CD14-positive monocyte (primary cell): Measurements from ENCODE around the gene APBA2. TPM values are rescaled to one million over a fixed set of nuclear protein-coding genes. Genes with fewer than 3 reads are reported as not detected.
A peak's percentile ranks its signal among the peaks of the same experiment; 100 is the strongest.

Experiments
- DNase-seq, 3 donors: peaks; one replicate each; pipeline ENCODE4 v3.0.0-alpha.2; 2011 to 2022
- H2AFZ ChIP-seq: 2 replicates; pipeline ENCODE4 v1.6.0; 2012; ENCODE audit warnings: mild to moderate bottlenecking, low read depth, low read length, inconsistent platforms; ENCODE audit not compliant: insufficient read depth, poor library complexity, severe bottlenecking
- H3K27ac ChIP-seq, 2 donors: 1 replicate in 1 of 2; 2 replicates in 1 of 2; pipeline ENCODE4 v1.5.1; 2012 to 2013; ENCODE audit warnings: low read length in 2 of 2, control low read depth in 1 of 2, inconsistent platforms in 1 of 2, low read depth in 1 of 2, mild to moderate bottlenecking in 1 of 2
- H3K27me3 ChIP-seq, 2 donors: one replicate each; pipeline versions ENCODE4 v1.6.0 to v1.6.1; 2011 to 2013; ENCODE audit warnings: low read length in 2 of 2; ENCODE audit not compliant: control insufficient read depth in 2 of 2, insufficient read depth in 2 of 2
- H3K36me3 ChIP-seq, 2 donors: replicated peaks in 1 of 2; 1 replicate in 1 of 2; 2 replicates in 1 of 2; pipeline versions ENCODE4 v1.5.1 to v1.6.1; 2012 to 2013; ENCODE audit warnings: low read length in 2 of 2, control low read depth in 1 of 2, inconsistent platforms in 1 of 2, mild to moderate bottlenecking in 1 of 2; ENCODE audit not compliant: insufficient read depth in 2 of 2, control insufficient read depth in 1 of 2
- H3K4me1 ChIP-seq, 2 donors: 1 replicate in 1 of 2; 2 replicates in 1 of 2; pipeline versions ENCODE4 v1.5.1 to v1.6.1; 2012 to 2013; ENCODE audit warnings: low read length in 2 of 2, control low read depth in 1 of 2, inconsistent platforms in 1 of 2, mild to moderate bottlenecking in 1 of 2, moderate library complexity in 1 of 2; ENCODE audit not compliant: insufficient read depth in 2 of 2, control insufficient read depth in 1 of 2
- H3K4me2 ChIP-seq: replicated peaks from 2 replicates; pipeline ENCODE3; 2012; ENCODE audit warnings: low read length, moderate library complexity, mild to moderate bottlenecking; ENCODE audit not compliant: poor library complexity, severe bottlenecking; ENCODE audit errors: extremely low read depth
- H3K4me3 ChIP-seq, 3 experiments: fragments of 200-600 bp in 1 of 3; sonication (generic) in 1 of 3; replicated peaks in 1 of 3; 1 replicate in 2 of 3; 2 replicates in 1 of 3; pipeline ENCODE4 v1.5.1; 2011 to 2013; ENCODE audit warnings: low read length in 3 of 3, mild to moderate bottlenecking in 3 of 3, control low read depth in 2 of 3, low read depth in 2 of 3, inconsistent platforms in 1 of 3, moderate library complexity in 1 of 3
- H3K79me2 ChIP-seq: 2 replicates; pipeline ENCODE4 v1.6.0; 2012; ENCODE audit warnings: mild to moderate bottlenecking, control low read depth, inconsistent platforms, low read length, moderate library complexity; ENCODE audit not compliant: insufficient read depth
- H3K9ac ChIP-seq: 2 replicates; pipeline ENCODE4 v1.6.0; 2017; ENCODE audit warnings: low read length, mild to moderate bottlenecking; ENCODE audit not compliant: insufficient read depth, poor library complexity, severe bottlenecking
- H3K9me3 ChIP-seq, 2 donors: replicated peaks in 1 of 2; 1 replicate in 1 of 2; 2 replicates in 1 of 2; pipeline versions ENCODE4 v1.5.1 to v1.6.1; 2012 to 2013; ENCODE audit warnings: low read length in 2 of 2, control low read depth in 1 of 2; ENCODE audit not compliant: control insufficient read depth in 1 of 2, insufficient read depth in 1 of 2
- H4K20me1 ChIP-seq: 2 replicates; pipeline ENCODE4 v1.6.0; 2012; ENCODE audit warnings: mild to moderate bottlenecking, low read length, control low read depth, moderate library complexity; ENCODE audit not compliant: insufficient read depth
- H3K27ac Mint-ChIP-seq, 7 donors: one replicate each; pipeline ENCODE4 v1.8.0; 2020; ENCODE audit warnings: mild to moderate bottlenecking in 7 of 7, mixed read lengths in 7 of 7, moderate library complexity in 6 of 7, inconsistent platforms in 2 of 7
- H3K27me3 Mint-ChIP-seq, 3 donors: one replicate each; pipeline ENCODE4 v1.8.0; 2021 to 2022; ENCODE audit warnings: low read depth in 3 of 3, mild to moderate bottlenecking in 3 of 3, mixed read lengths in 3 of 3, moderate library complexity in 3 of 3, inconsistent platforms in 1 of 3
- H3K36me3 Mint-ChIP-seq, 2 donors: one replicate each; pipeline ENCODE4 v1.8.0; 2020; ENCODE audit warnings: mixed read lengths in 2 of 2, inconsistent platforms in 1 of 2, mild to moderate bottlenecking in 1 of 2
- H3K4me1 Mint-ChIP-seq: one replicate; pipeline ENCODE4 v1.8.0; 2020; ENCODE audit warnings: mild to moderate bottlenecking, mixed read lengths
- H3K4me3 Mint-ChIP-seq, 2 donors: one replicate each; pipeline ENCODE4 v1.8.0; 2020; ENCODE audit warnings: mild to moderate bottlenecking in 2 of 2, mixed read lengths in 2 of 2, moderate library complexity in 1 of 2
- H3K9me3 Mint-ChIP-seq, 7 donors: one replicate each; pipeline ENCODE4 v1.8.0; 2020 to 2022; ENCODE audit warnings: mixed read lengths in 7 of 7, mild to moderate bottlenecking in 6 of 7, moderate library complexity in 6 of 7, inconsistent platforms in 2 of 7
- WGBS: methylation state at CpG from one replicate; pipeline ENCODE4 v1.1.5; 2013; ENCODE audit warnings: missing lambda C conversion rate; ENCODE audit not compliant: insufficient coverage; 5-methylcytosine and 5-hydroxymethylcytosine counted together
- intact Hi-C, 2 donors: fragments of 100-400 bp; cut with micrococcal nuclease; formaldehyde crosslinking; loops; one replicate each; pipeline versions ENCODE4 v1.15.0 to v1.15.1; 2023
- polyA plus RNA-seq, 3 donors: library from polyadenylated mRNA; depleted of rRNA in 1 of 3; unstranded in 2 of 3; stranded (reverse) in 1 of 3; fragments of 300-500 nt in 2 of 3; fragments of >200 nt in 1 of 3; fragmentation: Illumina TruSeq in 2 of 3; gene quantifications; 1 replicate in 2 of 3; 2 replicates in 1 of 3; pipeline ENCODE4 v1.2.3, GENCODE V29; 2012 to 2021
- TF ChIP-seq, protein P1 (sequence below): fragments of 200-600 bp; IDR thresholded peaks from one replicate; pipeline ENCODE4 v1.8.0; 2022; ENCODE audit warnings: antibody characterized with exemption, mild to moderate bottlenecking

Gene APBA2
- polyA plus RNA-seq, 3 donors: 0.30 TPM; not detected in 2

DNA sequence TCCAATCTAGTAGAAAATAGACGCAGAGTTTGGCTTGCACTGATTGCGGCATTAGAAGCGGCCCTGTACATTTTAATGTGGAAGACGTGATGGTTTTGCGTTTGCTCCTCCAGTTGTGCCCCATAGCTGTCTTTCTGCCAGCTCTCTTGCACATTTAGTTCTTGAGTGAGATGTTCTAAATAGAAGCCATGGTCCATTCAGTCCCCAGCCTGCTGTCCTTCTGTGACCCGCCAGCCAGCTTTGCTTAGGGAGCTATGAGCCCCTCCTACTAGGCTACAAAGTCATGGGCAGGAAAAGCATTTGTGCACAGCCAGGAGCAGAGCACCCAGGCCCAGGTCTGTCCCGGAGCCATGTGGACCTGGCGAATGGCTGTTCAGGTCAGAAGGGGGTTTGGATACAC is 50.3 kb downstream of the APBA2 start:
- TF ChIP-seq, protein P1, sequence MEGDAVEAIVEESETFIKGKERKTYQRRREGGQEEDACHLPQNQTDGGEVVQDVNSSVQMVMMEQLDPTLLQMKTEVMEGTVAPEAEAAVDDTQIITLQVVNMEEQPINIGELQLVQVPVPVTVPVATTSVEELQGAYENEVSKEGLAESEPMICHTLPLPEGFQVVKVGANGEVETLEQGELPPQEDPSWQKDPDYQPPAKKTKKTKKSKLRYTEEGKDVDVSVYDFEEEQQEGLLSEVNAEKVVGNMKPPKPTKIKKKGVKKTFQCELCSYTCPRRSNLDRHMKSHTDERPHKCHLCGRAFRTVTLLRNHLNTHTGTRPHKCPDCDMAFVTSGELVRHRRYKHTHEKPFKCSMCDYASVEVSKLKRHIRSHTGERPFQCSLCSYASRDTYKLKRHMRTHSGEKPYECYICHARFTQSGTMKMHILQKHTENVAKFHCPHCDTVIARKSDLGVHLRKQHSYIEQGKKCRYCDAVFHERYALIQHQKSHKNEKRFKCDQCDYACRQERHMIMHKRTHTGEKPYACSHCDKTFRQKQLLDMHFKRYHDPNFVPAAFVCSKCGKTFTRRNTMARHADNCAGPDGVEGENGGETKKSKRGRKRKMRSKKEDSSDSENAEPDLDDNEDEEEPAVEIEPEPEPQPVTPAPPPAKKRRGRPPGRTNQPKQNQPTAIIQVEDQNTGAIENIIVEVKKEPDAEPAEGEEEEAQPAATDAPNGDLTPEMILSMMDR: no peak
- H3K4me1 ChIP-seq: no peaks in the 10 kb centered on the region

DNA sequence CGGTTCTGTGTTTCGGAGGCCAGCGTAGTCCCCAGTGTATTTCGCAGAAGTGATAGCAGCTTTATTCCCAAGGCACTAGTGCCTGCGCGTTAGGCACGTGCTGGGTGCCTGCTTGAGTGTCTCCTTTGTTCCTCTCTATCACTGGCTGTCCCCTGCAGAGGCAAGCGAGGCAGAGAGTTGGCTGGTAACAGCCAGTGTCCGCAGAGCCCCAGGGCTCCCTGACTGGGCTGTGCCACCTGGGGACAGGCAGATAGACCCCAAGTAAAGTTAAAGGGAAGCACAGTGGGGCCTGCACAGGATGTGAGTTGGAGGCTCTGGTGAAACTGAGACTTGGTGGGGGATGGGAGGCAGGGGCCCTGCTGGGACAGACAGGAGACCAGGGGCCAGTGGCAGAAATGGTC is 50.7 kb downstream of the APBA2 start:
- H4K20me1 ChIP-seq: no peaks in the 10 kb centered on the region
- no peaks in the 10 kb centered on the region for H3K36me3 Mint-ChIP-seq
- TF ChIP-seq, protein P1: no peak
- DNase-seq: no peak
- H3K36me3 ChIP-seq: no peaks in the 10 kb centered on the region
- no peaks in the 10 kb centered on the region for H3K9me3 ChIP-seq
- intact Hi-C loops: no loop called here
- no peak overlapping the region for H3K27ac ChIP-seq
- no peaks in the 10 kb centered on the region for H3K4me1 ChIP-seq
- H3K4me3 Mint-ChIP-seq: peak overlapping the region in 1 of 2 donors; percentile 29
- no peak overlapping the region for H3K27ac Mint-ChIP-seq
- no peak overlapping the region for H3K4me3 ChIP-seq
- H2AFZ ChIP-seq: no peak overlapping the region
- WGBS: 90% methylated on average over 8 of the region's 9 CpGs
- peaks cover 0 to 11% (median 3%) of the 10 kb centered on the region in 7 donors for H3K9me3 Mint-ChIP-seq
- H3K4me1 Mint-ChIP-seq: peaks cover 5% of the 10 kb centered on the region
- peaks cover 0 to 19% of the 10 kb centered on the region in 2 donors for H3K27me3 ChIP-seq
- peaks cover 23 to 39% (median 25%) of the 10 kb centered on the region in 3 donors for H3K27me3 Mint-ChIP-seq
- H3K4me2 ChIP-seq: no peak overlapping the region
- H3K79me2 ChIP-seq: no peaks in the 10 kb centered on the region
- no peak overlapping the region for H3K9ac ChIP-seq

More for the DNA sequence above, 50.3 kb downstream of the APBA2 start:
- Mint-ChIP-seq H3K36me3 (no peaks in the 10 kb centered on the region), H3K4me3 (peak overlapping the region in 1 of 2 donors; percentile 29), H3K4me1 (peaks cover 5% of the 10 kb centered on the region), H3K27me3 (peaks cover 21 to 39% (median 25%) of the 10 kb centered on the region in 3 donors), H3K27ac (no peak overlapping the region), H3K9me3 (peaks cover 0 to 8% (median 3%) of the 10 kb centered on the region in 7 donors)
- DNase-seq: no peak
- no peak overlapping the region for H2AFZ ChIP-seq
- H3K36me3 ChIP-seq: no peaks in the 10 kb centered on the region
- no peak overlapping the region for H3K27ac ChIP-seq
- H3K4me2 ChIP-seq: no peak overlapping the region
- no peak overlapping the region for H3K9ac ChIP-seq
- H3K27me3 ChIP-seq: peaks cover 0 to 19% of the 10 kb centered on the region in 2 donors
- 94% methylated on average over 8 of the region's 8 CpGs for WGBS
- no peaks in the 10 kb centered on the region for H3K9me3 ChIP-seq
- H3K4me3 ChIP-seq: no peak overlapping the region
- no peaks in the 10 kb centered on the region for H3K79me2 ChIP-seq
- intact Hi-C loops: no loop called here
- no peaks in the 10 kb centered on the region for H4K20me1 ChIP-seq
